ENCODE results near the gene GBX2.
A peak's percentile ranks its signal among the peaks of the same experiment; 100 is the strongest.

Gene GBX2

DNA sequence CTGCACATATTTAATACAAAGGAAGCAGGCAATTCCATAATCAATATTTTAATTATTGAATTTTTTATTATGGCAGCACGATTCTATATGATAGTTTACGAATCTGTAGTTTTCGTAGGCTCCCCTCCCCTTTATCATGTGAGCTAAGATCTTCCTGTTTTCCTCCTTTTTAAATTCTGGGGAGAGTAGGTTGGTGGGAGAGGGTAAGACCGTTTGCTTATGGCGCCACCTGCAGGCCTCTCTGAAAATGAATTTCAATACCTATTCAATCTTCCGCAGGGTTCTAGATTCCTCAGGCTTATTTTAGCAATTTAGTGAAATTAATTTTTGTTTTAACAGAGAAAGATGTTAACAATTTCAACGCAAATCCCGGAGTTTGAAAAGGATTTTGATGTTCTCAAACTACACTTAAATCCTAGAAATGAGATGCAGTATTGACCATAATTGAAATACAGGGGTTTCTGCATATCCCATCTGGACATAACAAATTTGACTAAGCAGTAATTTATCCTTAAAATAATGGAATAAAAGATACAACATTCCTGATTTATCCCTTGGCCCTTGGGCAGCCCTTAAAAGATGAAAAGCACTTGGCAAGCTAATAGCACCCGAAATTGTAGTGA is 12.8 kb upstream of the GBX2 start:
- DNase-seq, result peak in 1 of 5 experiments; percentile 34

DNA sequence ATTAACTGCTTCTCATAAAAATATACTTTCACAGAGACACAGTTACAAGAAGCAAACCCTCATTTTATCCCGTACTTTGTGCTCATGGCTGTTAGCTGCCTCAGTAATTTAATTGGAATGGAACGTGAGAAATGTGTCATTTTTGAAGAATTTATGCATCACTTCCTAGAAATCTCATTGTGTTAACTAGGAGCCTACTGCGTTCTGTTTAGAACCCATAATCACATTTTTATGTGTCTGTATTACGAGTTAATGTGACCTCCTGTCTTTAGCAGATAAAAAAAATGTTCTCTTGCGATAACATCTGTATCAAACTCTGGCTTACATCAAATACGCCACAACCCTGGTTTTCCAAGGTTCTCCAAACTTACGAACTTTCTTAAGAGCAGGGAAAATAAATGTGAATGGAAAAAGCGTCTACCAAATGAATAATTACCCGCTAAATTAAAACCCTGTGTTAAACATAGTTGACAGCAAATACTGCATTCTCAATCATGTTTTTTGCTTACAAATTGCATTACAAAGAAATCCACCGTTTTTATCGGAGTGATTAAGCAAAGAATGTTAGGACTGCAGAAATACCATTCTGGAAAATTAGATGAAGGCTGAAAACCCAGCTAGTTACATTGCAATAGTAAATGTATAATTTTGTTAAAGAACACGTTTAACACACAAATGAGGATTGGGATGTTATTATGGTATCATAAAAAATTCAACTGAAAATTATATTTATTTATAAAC is 12.1 kb upstream of the GBX2 start:
- DNase-seq, result no peak

DNA sequence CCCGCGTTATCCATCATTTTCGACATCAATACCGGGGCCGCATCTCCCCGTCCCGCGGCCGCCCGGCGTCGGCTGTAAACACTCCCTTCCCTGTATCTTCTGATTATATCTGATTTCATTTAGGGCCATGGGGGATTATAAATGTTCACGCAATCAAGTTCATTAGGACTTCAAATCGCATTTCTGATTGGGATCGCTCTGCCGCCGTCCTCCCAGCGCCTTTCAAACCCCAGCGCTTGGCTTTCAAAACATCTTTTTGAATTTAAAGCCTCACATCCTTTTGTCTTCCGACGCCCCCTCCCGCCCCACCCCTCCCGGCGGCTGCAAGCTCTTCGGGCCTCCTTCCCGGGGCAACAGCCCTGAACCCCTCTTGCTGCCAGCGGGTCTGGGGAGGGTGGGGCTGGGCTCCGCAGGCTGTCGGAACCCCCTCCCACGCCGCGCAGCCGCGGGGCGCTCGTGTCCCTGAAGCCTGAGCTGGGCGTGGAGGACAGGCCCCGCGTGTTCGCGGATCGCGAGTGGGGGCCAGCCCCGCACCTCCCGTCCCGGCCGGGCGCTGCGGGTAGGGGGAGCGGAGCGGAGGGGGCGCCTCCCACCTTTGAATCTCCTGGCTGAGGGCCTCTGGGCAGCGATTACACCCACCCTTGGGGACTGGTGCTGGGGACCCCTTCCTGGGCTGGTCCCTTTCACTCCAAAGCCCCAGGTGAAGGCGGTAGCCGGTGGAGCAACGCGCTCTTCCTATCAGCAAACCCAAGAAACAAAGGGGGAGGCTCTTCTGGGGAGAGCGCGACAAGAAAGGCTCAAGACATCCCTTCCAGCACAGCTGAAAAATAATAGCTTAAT is 11.3 kb upstream of the GBX2 start:
- DNase-seq, result no peak

DNA sequence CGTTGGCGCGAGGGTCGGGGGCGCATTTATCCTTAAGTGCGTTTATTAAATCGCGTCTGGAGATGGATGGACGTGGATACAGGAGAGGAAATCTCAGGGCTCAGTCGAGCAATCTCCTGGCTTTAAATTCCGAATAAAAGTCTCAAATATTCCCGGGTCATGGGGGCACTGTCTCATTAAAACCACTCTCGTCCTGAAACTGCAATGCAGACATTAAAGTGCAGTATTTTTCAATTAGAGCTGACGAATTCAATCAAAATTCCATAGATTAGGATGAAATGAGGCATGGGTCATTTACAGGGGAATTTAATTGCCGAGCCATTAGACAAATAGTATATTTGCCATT is 10.7 kb upstream of the GBX2 start:
- no peak for DNase-seq

DNA sequence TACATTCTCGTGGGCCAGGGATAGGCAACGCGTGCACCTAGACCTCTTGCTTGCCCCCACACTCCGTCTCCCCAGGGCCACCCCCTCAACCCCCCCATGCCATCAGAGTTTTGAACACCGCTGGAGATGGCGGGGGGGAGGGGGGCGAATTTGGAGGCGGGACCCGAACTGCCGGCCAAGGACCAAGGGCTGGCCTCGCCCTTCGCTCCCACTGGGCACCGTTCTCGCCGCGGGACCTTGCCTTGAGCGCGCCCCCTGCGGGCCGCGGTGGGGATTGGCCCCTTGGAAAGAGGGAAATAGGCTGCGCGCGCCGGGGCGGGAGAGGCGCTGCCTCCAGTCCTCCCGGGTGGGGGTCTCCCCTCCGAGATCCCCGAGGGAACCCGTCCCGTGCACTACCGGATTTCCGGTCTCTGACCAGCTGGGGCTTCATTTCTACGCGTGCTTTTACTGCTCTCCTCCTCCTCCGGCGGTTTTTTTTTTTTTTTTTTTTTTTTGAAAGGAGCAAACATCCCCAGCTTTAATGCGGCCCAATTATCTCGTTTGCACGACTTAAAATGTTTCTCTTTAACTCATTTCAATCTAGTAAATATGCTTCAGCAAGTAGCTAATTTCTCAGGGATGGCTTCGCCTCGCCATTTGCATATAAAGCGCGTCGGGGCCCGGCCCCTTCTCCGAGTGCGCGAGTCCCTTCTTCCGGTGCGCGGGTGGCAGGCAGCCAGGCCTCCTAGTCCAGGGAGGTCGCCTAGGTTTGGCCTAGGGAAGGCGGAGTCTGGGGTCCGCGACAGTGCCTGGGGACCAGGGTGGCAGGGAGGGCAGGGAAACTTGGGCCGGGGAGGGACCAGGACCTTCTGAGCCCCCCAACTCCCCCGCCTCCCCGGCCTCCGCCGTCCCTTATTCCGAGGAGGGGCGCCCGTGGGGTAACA is 10.0 kb upstream of the GBX2 start:
- peak in 1 of 5 experiments; percentile 19 for DNase-seq

DNA sequence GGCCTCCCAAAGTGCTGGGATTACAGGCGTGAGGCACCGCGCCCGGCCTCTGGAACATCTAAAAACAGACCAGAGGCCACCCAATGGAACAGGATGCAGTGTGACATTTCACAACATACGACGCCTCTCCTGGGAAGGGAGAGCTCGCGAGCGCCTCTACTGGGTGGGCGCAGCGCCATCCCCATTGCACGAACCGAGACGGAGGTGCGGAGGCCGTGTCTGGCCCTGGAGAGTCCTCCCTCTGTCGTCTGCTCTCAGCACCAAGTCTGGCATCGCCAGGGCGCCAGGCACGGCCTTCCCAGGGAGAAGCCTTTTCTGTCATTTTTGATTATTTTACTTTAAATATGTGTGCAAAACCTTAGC is 9.4 kb upstream of the GBX2 start:
- DNase-seq, result peak in 1 of 5 experiments; percentile 40

DNA sequence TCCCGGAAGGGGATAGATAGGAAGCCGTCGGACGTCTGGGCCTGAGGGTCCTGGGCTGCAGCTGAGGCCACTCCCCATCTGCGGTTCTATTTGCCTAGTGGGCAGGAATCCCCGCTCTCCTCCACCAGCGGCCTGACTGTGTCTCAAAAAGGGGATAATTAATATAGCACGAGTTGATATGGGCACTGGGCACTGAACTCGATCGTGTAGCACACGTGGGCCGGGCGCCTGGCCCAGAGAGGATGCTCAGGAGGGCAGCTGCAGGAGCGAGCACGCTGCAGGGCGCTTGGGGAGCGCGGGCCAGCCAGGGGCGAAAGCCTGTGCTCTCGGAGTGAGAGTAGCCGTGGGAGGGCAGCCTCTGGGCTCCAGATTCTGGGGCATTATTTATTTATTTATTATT is 8.8 kb upstream of the GBX2 start:
- no peak for DNase-seq

DNA sequence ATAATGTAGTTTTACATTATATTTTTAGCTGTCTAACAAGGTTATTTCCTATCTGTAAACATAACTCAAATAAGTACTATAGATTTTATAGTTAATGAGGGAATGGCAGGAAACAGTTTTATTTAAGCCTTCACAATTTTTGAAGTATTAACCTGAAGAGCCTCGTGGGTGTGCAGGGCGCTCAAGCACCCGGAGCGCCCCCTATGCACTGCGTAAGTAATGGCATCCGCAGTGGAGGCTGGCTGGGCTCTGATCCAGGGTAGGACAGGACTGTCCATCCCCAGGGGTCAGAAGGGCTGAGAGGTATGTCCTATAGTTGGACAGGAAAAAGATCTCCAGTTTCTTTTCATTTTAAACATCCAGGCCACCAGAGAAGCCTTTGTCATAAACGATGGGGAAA is 8.2 kb upstream of the GBX2 start:
- peak in 1 of 5 experiments; percentile 26 for DNase-seq

DNA sequence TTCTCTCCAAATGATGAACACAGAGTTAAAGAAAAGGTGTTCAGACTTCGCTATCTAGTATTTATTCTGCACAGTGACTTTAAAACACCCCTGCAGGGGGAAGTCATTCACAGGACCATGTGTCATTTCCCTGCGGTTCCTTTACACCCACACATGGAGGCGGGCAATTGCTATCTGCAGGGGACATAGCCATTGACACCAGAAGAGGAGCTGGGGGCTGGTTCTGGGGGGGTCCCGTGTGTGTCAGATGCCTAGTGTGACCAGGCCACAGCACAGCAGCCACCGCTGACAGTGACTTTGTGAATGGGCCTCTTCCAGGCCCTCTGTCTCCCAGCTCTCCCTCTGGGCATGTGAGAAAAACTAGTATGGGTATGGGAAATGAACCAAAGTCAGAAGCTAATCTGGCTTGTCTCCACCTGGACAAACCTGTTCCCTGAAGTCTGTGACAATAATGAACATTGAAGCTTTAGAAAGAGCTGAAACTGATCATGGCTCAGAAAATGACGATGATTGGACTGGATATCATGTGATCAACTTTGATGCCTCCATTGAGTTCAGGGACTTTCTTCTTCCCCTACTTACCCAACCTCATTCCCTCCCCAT is 7.5 kb upstream of the GBX2 start:
- no peak for DNase-seq

DNA sequence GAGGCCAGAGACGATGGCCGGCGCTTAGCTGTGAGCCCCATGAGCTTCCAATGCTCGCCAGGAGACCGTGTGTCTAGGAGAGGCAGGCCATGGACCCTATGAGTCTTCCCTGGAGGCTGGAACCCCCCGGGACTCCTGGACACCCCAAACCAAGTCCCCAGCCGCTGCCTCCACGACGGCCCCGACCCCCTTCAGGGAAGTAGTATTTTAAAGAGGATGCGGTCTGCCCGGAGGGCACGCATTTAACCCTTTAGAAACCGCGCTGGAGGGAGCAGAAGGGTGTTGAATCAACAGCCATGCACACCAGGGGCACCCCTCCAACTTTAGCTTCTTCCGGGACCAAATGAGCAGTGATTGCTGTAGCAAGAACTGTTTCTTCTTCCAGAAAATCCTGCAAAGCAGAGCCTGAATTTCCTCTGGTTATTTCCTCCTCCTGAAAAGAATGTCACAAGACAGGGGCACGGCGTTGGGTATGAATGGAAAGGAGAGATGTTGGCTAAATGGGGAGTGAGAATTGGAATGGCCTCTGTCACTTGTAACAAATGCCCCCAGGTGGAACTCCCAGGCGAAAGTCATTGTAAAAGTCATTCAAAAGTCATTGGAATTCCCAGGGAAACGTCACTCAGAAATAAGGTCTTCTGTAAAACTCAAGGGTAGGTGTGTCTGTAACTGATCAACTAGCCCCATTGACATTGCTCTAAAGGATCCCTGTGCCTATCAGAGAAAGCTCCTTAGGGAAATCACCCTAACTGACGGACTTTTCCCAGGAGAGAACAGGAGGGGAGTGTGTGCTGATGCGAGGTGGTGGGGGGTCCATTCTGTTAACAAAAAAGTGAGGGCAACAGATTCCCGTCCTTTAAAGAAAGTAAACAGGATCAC is 5.8 kb upstream of the GBX2 start:
- no peak for DNase-seq

DNA sequence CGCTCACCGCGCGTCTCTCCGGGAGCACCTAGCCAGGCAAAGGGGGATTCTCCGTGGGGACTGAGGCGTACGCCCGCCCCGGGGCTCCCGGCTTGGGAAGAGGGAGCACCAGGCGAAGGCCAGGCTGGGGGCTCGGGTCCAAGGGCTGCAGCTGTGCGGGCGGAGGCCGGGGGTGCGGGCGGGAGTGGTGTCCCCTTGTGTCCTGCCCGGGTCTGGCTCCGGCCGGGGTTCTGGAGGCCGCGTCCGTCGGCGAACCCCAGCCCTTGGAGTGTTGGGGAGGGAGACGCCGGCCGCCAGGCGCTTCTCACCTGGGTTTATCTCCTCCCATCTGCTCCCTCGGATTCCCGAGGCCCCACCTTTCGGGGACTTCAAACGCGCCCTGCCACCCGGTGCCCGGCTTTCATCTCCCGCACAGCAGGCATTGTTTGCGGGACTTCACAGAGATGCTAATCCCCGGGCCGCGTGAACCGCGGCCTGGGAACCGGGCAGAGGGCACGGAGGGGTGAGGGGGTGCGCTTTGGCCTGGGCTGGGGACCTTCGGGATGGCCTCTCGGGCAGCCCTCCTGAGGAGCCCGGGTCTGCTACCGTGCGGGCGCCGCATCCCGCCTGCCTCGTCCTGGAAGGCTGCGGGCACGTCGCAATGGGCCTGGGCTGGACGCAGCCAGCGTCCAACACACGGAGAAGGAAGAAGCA is 5.0 kb upstream of the GBX2 start:
- no peak for DNase-seq

DNA sequence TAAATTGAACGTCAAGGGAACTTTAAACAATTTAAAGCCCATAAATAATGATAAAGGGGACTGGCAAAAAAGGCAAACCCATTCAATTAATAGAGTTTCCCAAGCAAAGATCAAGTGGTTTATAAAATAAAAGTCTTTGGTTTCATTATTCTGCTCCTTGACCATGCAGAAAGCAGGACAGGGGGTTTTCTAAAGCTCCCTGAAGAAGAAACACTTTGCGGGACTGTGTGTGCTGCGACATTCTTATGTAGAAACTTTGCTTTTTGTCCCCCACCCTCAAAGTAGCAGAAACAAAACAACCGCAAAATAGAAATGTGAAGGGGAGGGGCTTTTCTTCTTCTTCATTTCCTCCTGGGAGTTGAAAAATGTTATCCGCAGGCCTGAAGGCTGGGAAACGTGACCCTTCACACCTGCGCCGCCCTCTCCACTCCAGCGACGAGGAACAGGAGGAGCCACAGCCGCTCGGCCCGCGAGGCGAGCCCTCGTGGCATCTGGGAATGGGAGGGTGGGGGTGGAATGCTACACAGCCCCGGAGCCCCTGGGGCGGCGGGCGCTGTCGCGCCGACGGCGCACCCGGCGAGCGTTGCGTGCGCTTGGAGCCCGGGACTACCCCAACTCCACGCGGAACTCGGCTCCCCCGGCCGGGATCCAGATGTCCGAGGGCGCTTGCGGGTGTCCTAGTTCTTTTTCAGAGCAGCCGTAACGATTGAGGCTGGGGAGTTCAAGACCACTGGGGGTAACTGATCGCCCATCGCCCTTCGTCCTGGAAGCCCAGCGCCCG is 4.3 kb upstream of the GBX2 start:
- DNase-seq, result no peak

DNA sequence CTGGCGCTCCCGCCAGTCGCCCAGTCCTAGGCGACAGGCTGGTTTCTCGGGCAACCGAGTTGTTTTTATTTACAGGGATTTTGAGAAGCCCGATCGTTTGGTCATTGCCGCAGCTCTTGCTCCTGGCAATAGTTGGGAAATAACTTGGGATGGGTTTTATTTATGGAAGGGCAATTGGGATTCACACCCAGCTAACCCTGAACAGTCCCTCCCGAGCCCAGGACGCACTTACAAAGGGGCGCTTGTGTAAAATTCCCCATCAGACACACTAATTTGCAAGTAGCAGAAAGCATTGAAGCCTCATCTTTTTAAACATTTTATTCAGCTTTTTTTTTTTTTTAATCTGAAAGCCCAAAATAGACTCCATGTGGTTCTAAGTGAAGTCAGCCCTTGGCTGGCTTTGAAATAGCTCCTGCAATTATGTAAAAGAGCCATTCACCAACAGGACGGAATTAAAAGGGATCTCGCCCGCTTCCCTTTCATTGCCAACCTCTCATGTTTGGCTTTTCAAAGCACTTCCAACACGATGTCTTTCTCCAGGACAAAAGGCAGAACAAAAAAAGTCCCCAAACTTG is 3.6 kb upstream of the GBX2 start:
- no peak for DNase-seq

DNA sequence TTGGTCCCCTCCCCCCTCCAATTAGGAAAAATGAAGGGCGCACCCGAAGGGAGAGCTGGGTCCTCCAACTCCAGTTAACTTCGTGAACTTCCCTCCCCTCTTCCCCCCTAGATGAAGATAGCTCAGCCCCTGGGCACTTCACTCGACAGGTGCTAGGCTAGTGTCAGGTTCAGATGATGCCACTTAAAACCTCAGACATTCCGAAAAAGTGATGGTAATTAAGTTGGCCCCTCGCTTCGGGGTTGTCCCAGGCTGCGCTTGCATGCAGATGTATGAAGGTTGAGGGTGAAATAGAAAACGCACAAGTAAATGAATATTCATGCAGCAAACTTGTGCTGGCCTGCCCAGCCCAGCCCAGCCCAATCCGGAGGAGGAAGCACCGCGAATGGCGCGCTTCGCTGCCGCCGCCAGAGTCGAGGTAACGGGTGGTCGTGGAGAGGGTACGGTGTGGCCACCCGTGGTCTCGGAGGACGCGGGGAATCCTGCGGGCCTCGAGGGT is 3.0 kb upstream of the GBX2 start:
- no peak for DNase-seq

DNA sequence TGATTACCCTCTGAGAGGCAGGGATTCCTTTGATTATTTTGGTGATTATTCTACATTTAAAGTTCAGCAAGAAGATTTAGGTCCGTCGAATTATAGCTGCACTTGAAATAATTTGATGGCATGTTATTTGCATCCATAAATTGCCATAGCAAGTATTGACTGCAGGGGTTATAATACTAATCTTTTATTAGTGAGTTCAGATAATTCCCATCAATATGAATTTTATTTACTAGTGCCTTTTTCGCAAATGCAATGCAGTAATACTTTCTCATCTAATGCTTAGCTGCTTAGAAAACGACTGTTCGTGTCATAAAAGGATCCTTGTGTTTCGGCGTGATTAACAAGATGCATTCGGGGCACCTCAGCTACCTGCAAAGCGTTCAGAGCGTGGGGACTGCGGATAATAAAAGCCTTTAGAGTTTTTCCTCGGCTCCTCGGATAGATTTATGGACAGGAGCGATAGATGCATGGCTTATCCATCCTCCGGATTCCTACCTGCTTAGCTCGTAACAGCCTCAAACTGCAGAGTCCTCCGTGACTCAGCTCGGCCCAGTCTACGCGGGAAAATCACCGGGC is 2.5 kb upstream of the GBX2 start:
- DNase-seq, result no peak

DNA sequence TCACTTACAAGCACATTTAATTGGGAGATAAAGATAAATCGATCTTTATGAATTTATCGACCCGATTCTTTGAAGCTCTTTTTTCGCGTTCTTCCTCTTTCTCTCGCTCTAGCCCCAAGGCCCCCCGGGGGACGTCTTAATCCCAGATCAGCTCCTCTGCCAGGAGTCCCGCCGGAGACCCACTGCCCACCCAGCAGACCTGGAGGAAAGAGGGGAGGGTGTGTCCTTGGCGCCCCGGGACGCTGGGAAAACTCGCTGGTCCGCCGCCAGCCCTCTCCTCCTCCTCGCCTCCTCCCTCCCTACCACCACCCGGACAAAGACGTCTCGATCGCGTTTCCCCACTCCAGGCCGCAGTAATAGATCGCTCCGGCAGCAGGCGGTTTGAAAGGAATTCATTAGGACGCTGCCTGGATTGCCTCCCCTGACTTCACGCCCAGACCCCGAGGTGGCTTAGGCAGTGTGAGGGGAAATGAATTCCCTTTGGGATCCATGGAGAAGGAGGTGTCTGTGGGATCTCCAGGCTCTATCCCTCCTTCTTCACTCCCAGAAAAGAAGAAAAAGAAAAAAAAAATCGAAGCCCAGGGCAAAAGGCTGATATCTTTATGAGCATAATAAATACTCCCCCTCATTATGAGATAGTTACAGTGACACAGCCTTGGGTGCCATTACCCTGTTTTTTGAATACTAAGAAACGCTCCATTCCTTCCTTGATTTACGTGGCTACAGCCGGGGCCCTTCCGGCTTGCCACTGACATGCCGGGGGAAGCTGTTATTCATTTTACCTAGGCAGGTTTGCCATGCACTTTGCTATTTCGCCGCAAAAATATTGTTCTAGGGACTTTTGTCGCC is 1.8 kb upstream of the GBX2 start:
- no peak for DNase-seq

DNA sequence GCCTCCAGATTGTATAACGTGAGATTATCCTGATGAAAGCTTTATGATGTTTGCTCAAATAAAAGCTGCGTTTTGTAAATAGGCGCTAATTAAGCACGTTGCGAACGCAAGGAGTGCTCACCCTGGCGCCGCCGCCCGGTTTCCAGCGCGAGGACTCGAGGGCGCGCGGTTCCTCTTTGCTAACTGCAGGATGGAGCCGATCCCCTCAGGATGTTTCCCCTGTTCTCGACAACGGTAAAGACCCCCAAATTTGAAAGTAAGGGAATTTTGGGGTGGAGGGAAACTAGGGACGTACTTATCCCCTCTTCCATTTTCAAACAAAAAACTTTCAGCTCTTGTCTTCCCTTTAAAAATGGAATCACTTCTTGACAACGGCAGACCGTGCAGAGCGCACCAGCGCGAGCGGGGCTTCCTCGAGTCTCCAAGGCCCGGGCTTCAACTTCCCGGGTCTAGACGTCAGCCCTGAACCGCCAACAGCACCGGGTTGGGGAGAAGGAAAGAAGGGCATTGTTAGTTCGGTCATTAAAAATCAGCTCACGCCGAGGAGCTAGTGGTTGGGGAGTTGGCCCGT is 1.1 kb upstream of the GBX2 start:
- no peak for DNase-seq
